Measurements from ENCODE around the gene HBZ.
"Not testable (repeated sequence)": the region's sequence is repeated elsewhere in the genome, so short reads cannot be mapped to it uniquely, and the experiment has no call there.

GRCh38 chr16:160242-160641 lies 7.8 kb downstream of the HBZ start:
- not testable (repeated sequence) for TF ChIP-seq CTCF (conservative IDR thresholded peaks at IDR 0.05 in 1 of 2, IDR thresholded peaks at IDR 0.05 in 1 of 2; ENCODE audit: extremely low read depth in 1 of 2, insufficient read depth in 1 of 2, low read depth in 1 of 2, low read length in 2 of 2); EZH2 (IDR thresholded peaks at IDR 0.05; ENCODE audit: borderline replicate concordance, low read length)

Data from mammary epithelial cell (primary cell).